ENCODE results near the gene VSIG10.
A peak's percentile ranks its signal among the peaks of the same experiment; 100 is the strongest.
"Not testable (repeated sequence)": the region's sequence is repeated elsewhere in the genome, so short reads cannot be mapped to it uniquely, and the experiment has no call there.

The VSIG10 gene

GRCh38 chr12:118081521-118081920 is 22.3 kb downstream of the VSIG10 start:
- WGBS, 2 experiments (ENCODE audit: insufficient coverage in 2 of 2): 79 to 95% methylated on average over 5 to 6 of the region's 9 CpGs
- H3K9me3 ChIP-seq (ENCODE audit: control insufficient read depth, low read length); H3K4me3 ChIP-seq (ENCODE audit: extremely low read depth, insufficient read depth, low read length, poor library complexity, severe bottlenecking); H3K27ac ChIP-seq (ENCODE audit: low read depth, low read length, severe bottlenecking); H3K4me1 ChIP-seq (ENCODE audit: control insufficient read depth, insufficient read depth, low read length, poor library complexity, severe bottlenecking): not testable (repeated sequence)
- peaks cover 38% of the 10 kb centered on the region for H3K36me3 ChIP-seq (ENCODE audit: control insufficient read depth, insufficient read depth, low read length)

- WGBS, 2 experiments (ENCODE audit: insufficient coverage in 2 of 2): 63 to 91% methylated on average over 2 of the region's 4 CpGs
- Histone ChIP-seq H3K9me3 (ENCODE audit: control insufficient read depth, low read length) (no peaks in the 10 kb centered on the region), H3K36me3 (ENCODE audit: control insufficient read depth, insufficient read depth, low read length) (peaks cover 20% of the 10 kb centered on the region), H3K27ac (ENCODE audit: low read depth, low read length, severe bottlenecking) (no peak overlapping the region), H3K4me3 (ENCODE audit: extremely low read depth, insufficient read depth, low read length, poor library complexity, severe bottlenecking) (no peak overlapping the region), H3K4me1 (ENCODE audit: control insufficient read depth, insufficient read depth, low read length, poor library complexity, severe bottlenecking) (no peaks in the 10 kb centered on the region)
Observed at GRCh38 chr12:118073768-118074167, 30.0 kb downstream of the VSIG10 start.

GRCh38 chr12:118070650-118071049 is 33.2 kb downstream of the VSIG10 start:
- WGBS, 2 experiments (ENCODE audit: insufficient coverage in 2 of 2): 95 to 100% methylated on average over 2 of the region's 3 CpGs
- Histone ChIP-seq H3K36me3 (ENCODE audit: control insufficient read depth, insufficient read depth, low read length) (peaks cover 12% of the 10 kb centered on the region), H3K4me1 (ENCODE audit: control insufficient read depth, insufficient read depth, low read length, poor library complexity, severe bottlenecking) (no peaks in the 10 kb centered on the region), H3K27ac (ENCODE audit: low read depth, low read length, severe bottlenecking) (no peak overlapping the region), H3K4me3 (ENCODE audit: extremely low read depth, insufficient read depth, low read length, poor library complexity, severe bottlenecking) (no peak overlapping the region), H3K9me3 (ENCODE audit: control insufficient read depth, low read length) (no peaks in the 10 kb centered on the region)

GRCh38 chr12:118068445-118068844 is 35.4 kb downstream of the VSIG10 start:
- WGBS, 2 experiments (ENCODE audit: insufficient coverage in 2 of 2): 80 to 100% methylated on average over 2 of the region's 2 CpGs
- Histone ChIP-seq H3K4me3 (ENCODE audit: extremely low read depth, insufficient read depth, low read length, poor library complexity, severe bottlenecking) (no peak overlapping the region), H3K9me3 (ENCODE audit: control insufficient read depth, low read length) (no peaks in the 10 kb centered on the region), H3K36me3 (ENCODE audit: control insufficient read depth, insufficient read depth, low read length) (peaks cover 9% of the 10 kb centered on the region), H3K27ac (ENCODE audit: low read depth, low read length, severe bottlenecking) (no peak overlapping the region), H3K4me1 (ENCODE audit: control insufficient read depth, insufficient read depth, low read length, poor library complexity, severe bottlenecking) (no peaks in the 10 kb centered on the region)

- WGBS, 2 experiments (ENCODE audit: insufficient coverage in 2 of 2): no CpG with 5 or more reads among the region's 1 CpG
- no peak overlapping the region for H3K27ac ChIP-seq (ENCODE audit: low read depth, low read length, severe bottlenecking)
- H3K36me3 ChIP-seq (ENCODE audit: control insufficient read depth, insufficient read depth, low read length): peaks cover 5% of the 10 kb centered on the region
- no peaks in the 10 kb centered on the region for H3K9me3 ChIP-seq (ENCODE audit: control insufficient read depth, low read length)
- H3K4me3 ChIP-seq (ENCODE audit: extremely low read depth, insufficient read depth, low read length, poor library complexity, severe bottlenecking): no peak overlapping the region
- H3K4me1 ChIP-seq (ENCODE audit: control insufficient read depth, insufficient read depth, low read length, poor library complexity, severe bottlenecking): peaks cover 4% of the 10 kb centered on the region
Observed at GRCh38 chr12:118065380-118065779, 38.4 kb downstream of the VSIG10 start.

- Histone ChIP-seq H3K27ac (ENCODE audit: low read depth, low read length, severe bottlenecking) (no peak overlapping the region), H3K4me1 (ENCODE audit: control insufficient read depth, insufficient read depth, low read length, poor library complexity, severe bottlenecking) (peaks cover 4% of the 10 kb centered on the region), H3K36me3 (ENCODE audit: control insufficient read depth, insufficient read depth, low read length) (peaks cover 5% of the 10 kb centered on the region), H3K9me3 (ENCODE audit: control insufficient read depth, low read length) (no peaks in the 10 kb centered on the region), H3K4me3 (ENCODE audit: extremely low read depth, insufficient read depth, low read length, poor library complexity, severe bottlenecking) (no peak overlapping the region)
- 72 to 79% methylated on average over 2 of the region's 2 CpGs for WGBS, 2 experiments (ENCODE audit: insufficient coverage in 2 of 2)
Observed at GRCh38 chr12:118064608-118065007, 39.2 kb downstream of the VSIG10 start.

- H3K27ac ChIP-seq (ENCODE audit: low read depth, low read length, severe bottlenecking): peak overlapping the region; percentile 59
- H3K4me3 ChIP-seq (ENCODE audit: extremely low read depth, insufficient read depth, low read length, poor library complexity, severe bottlenecking): no peak overlapping the region
- H3K9me3 ChIP-seq (ENCODE audit: control insufficient read depth, low read length): no peaks in the 10 kb centered on the region
- peaks cover 6% of the 10 kb centered on the region for H3K4me1 ChIP-seq (ENCODE audit: control insufficient read depth, insufficient read depth, low read length, poor library complexity, severe bottlenecking)
- 84 to 100% methylated on average over 1 to 3 of the region's 4 CpGs for WGBS, 2 experiments (ENCODE audit: insufficient coverage in 2 of 2)
- H3K36me3 ChIP-seq (ENCODE audit: control insufficient read depth, insufficient read depth, low read length): peaks cover 5% of the 10 kb centered on the region
Observed at GRCh38 chr12:118063576-118064391, 40.0 kb downstream of the VSIG10 start.

GRCh38 chr12:118061873-118062843 is 41.7 kb downstream of the VSIG10 start:
- peak overlapping the region; percentile 91 for H3K4me3 ChIP-seq (ENCODE audit: extremely low read depth, insufficient read depth, low read length, poor library complexity, severe bottlenecking)
- WGBS, 2 experiments (ENCODE audit: insufficient coverage in 2 of 2): 2% methylated on average over 31 to 41 of the region's 44 CpGs
- H3K9me3 ChIP-seq (ENCODE audit: control insufficient read depth, low read length): no peaks in the 10 kb centered on the region
- H3K4me1 ChIP-seq (ENCODE audit: control insufficient read depth, insufficient read depth, low read length, poor library complexity, severe bottlenecking): peaks cover 6% of the 10 kb centered on the region
- H3K27ac ChIP-seq (ENCODE audit: low read depth, low read length, severe bottlenecking): peak overlapping the region; percentile 66
- H3K36me3 ChIP-seq (ENCODE audit: control insufficient read depth, insufficient read depth, low read length): peaks cover 5% of the 10 kb centered on the region

GRCh38 chr12:118061011-118061872 is 42.6 kb downstream of the VSIG10 start, which contains the start of gene WSB2:
Gene WSB2 (minus strand): TSS chr12:118061179. CDS start chr12:118061048, 131 bp downstream.
- Histone ChIP-seq H3K4me3 (ENCODE audit: extremely low read depth, insufficient read depth, low read length, poor library complexity, severe bottlenecking) (peak within 1 kb of the TSS; percentile 91), H3K27ac (ENCODE audit: low read depth, low read length, severe bottlenecking) (peak within 1 kb of the TSS; percentile 66), H3K9me3 (ENCODE audit: control insufficient read depth, low read length) (no peaks in the 10 kb centered on the region), H3K36me3 (ENCODE audit: control insufficient read depth, insufficient read depth, low read length) (peaks cover 5% of the 10 kb centered on the region), H3K4me1 (ENCODE audit: control insufficient read depth, insufficient read depth, low read length, poor library complexity, severe bottlenecking) (peaks cover 6% of the 10 kb centered on the region)
- 1% methylated on average over 29 to 45 of the region's 76 CpGs for WGBS, 2 experiments (ENCODE audit: insufficient coverage in 2 of 2)
